Mesenchymal stem cell (in vitro differentiated cells and primary cell): Measurements from ENCODE around the gene ZBTB7C.

Experiments used
- DNase-seq: peaks from one replicate; pipeline ENCODE4 v3.0.0-alpha.2; 2013
- H2AFZ ChIP-seq: one replicate; pipeline ENCODE4 v1.6.1; 2013; ENCODE audit warnings: low read depth, mild to moderate bottlenecking, control low read depth, inconsistent platforms, low read length, moderate library complexity
- H2AK5ac ChIP-seq: 2 replicates; pipeline ENCODE4 v1.6.1; 2013; ENCODE audit warnings: low read length, moderate library complexity, mild to moderate bottlenecking, inconsistent platforms; ENCODE audit not compliant: severe bottlenecking
- H2BK120ac ChIP-seq: one replicate; pipeline ENCODE4 v1.6.1; 2013; ENCODE audit warnings: low read depth, mild to moderate bottlenecking, inconsistent platforms, low read length, moderate library complexity
- H2BK12ac ChIP-seq, 2 experiments: one replicate each; pipeline ENCODE4 v1.6.1; 2013; ENCODE audit warnings: inconsistent platforms in 2 of 2, low read length in 2 of 2, mild to moderate bottlenecking in 2 of 2, moderate library complexity in 2 of 2, control low read depth in 1 of 2
- H2BK15ac ChIP-seq: one replicate; pipeline ENCODE4 v1.6.1; 2013; ENCODE audit warnings: mild to moderate bottlenecking, low read depth, inconsistent platforms; ENCODE audit not compliant: poor library complexity, severe bottlenecking
- H2BK5ac ChIP-seq: 2 replicates; pipeline ENCODE4 v1.6.1; 2013; ENCODE audit warnings: low read depth, mild to moderate bottlenecking, low read length, control low read depth, inconsistent platforms; ENCODE audit not compliant: poor library complexity, severe bottlenecking
- H3K14ac ChIP-seq, 2 experiments: one replicate each; pipeline ENCODE4 v1.6.1; 2013; ENCODE audit warnings: inconsistent platforms in 2 of 2, low read length in 2 of 2, control low read depth in 1 of 2, mild to moderate bottlenecking in 1 of 2, moderate library complexity in 1 of 2
- H3K18ac ChIP-seq, 2 experiments: one replicate each; pipeline ENCODE4 v1.6.1; 2013; ENCODE audit warnings: inconsistent platforms in 2 of 2, low read length in 2 of 2, control low read depth in 1 of 2, low read depth in 1 of 2, mild to moderate bottlenecking in 1 of 2
- H3K23ac ChIP-seq, 2 experiments: one replicate each; pipeline ENCODE4 v1.6.1; 2013; ENCODE audit warnings: inconsistent platforms in 2 of 2, low read length in 2 of 2, mild to moderate bottlenecking in 2 of 2, moderate library complexity in 2 of 2, control low read depth in 1 of 2
- H3K27ac ChIP-seq: 2 replicates; pipeline ENCODE4 v1.5.1; 2013; ENCODE audit warnings: mild to moderate bottlenecking, moderate library complexity, low read length, control low read depth, inconsistent platforms; ENCODE audit not compliant: poor library complexity, severe bottlenecking
- H3K27me3 ChIP-seq, 2 experiments: 2 replicates each; pipeline versions ENCODE4 v1.6.1 to v1.7.0; 2013; ENCODE audit warnings: low read length in 2 of 2, mild to moderate bottlenecking in 2 of 2, moderate library complexity in 2 of 2, control low read depth in 1 of 2, inconsistent platforms in 1 of 2; ENCODE audit not compliant: control insufficient read depth in 1 of 2, insufficient read depth in 1 of 2
- H3K36me3 ChIP-seq, 2 experiments: 2 replicates each; pipeline versions ENCODE4 v1.6.1 to v1.7.0; 2013; ENCODE audit warnings: low read length in 2 of 2, control low read depth in 1 of 2, inconsistent platforms in 1 of 2, low read depth in 1 of 2, mild to moderate bottlenecking in 1 of 2; ENCODE audit not compliant: insufficient read depth in 2 of 2, control insufficient read depth in 1 of 2
- H3K4ac ChIP-seq, 2 experiments: one replicate each; pipeline ENCODE4 v1.6.1; 2013; ENCODE audit warnings: inconsistent platforms in 2 of 2, low read length in 2 of 2, mild to moderate bottlenecking in 2 of 2, moderate library complexity in 2 of 2, control low read depth in 1 of 2, low read depth in 1 of 2
- H3K4me1 ChIP-seq: 2 replicates; pipeline ENCODE4 v1.6.1; 2013; ENCODE audit warnings: low read depth, low read length, control low read depth; ENCODE audit not compliant: control insufficient read depth, insufficient read depth
- H3K4me2 ChIP-seq: 2 replicates; pipeline ENCODE4 v1.6.1; 2013; ENCODE audit warnings: low read length, mild to moderate bottlenecking, inconsistent platforms; ENCODE audit not compliant: poor library complexity, severe bottlenecking
- H3K4me3 ChIP-seq, 2 experiments: 2 replicates each; pipeline versions ENCODE4 v1.5.1 to v1.7.0; 2013; ENCODE audit warnings: low read length in 2 of 2, mild to moderate bottlenecking in 2 of 2, control low read depth in 1 of 2, low read depth in 1 of 2; ENCODE audit not compliant: insufficient read depth in 1 of 2
- H3K79me1 ChIP-seq: replicated peaks from 2 replicates; pipeline ENCODE4 v1.6.1; 2013; ENCODE audit warnings: mild to moderate bottlenecking, control low read depth, low read length, inconsistent platforms; ENCODE audit not compliant: poor library complexity, severe bottlenecking
- H3K9ac ChIP-seq: 2 replicates; pipeline ENCODE4 v1.7.0; 2013; ENCODE audit warnings: mild to moderate bottlenecking, low read length, moderate library complexity
- H3K9me3 ChIP-seq: 2 replicates; pipeline ENCODE4 v1.7.0; 2013; ENCODE audit warnings: mild to moderate bottlenecking, low read length; ENCODE audit not compliant: control insufficient read depth
- H4K8ac ChIP-seq: one replicate; pipeline ENCODE4 v1.6.1; 2013; ENCODE audit warnings: inconsistent platforms, mild to moderate bottlenecking, low read length, moderate library complexity
- H4K91ac ChIP-seq: one replicate; pipeline ENCODE4 v1.6.1; 2013; ENCODE audit warnings: mild to moderate bottlenecking, low read length, inconsistent platforms
- WGBS: methylation state at CpG from one replicate; pipeline ENCODE4 v1.1.7; 2013; ENCODE audit warnings: mixed read lengths; 5-methylcytosine and 5-hydroxymethylcytosine counted together

The ZBTB7C gene

DNA sequence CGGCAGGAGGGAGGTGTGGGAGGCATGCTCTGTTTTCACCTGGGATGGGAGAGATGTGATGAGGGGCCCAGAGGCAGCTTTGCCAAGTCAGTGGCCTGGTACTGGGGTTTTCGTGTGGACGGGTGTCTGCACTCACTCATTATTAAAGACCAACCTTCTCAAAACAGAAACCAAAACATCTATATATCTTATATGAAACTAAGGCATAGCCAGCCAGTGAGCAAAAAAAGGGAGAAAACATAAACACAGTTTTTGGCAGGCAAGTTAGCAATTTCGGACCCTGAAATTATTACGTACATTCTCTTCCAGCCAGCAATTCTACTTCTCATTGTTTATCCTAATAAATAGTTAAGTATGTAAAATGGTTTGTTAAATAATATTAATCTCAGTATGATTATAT lies 297.6 kb downstream of the ZBTB7C start:
- Histone ChIP-seq H3K27me3 (peaks cover 24 to 27% of the 10 kb centered on the region in 2 experiments), H3K23ac (no peak overlapping the region), H4K8ac (no peak overlapping the region), H2AFZ (no peak overlapping the region), H3K4me1 (no peaks in the 10 kb centered on the region), H4K91ac (no peak overlapping the region), H3K14ac (no peak overlapping the region), H2BK120ac (no peak overlapping the region), H3K4me3 (no peak overlapping the region), H2BK5ac (no peak overlapping the region), H2BK15ac (no peak overlapping the region), H3K4me2 (no peak overlapping the region), H2AK5ac (no peak overlapping the region), H2BK12ac (no peak overlapping the region), H3K18ac (no peak overlapping the region), H3K27ac (no peak overlapping the region), H3K9ac (no peak overlapping the region), H3K9me3 (no peaks in the 10 kb centered on the region), H3K36me3 (no peaks in the 10 kb centered on the region), H3K4ac (no peak overlapping the region), H3K79me1 (no peaks in the 10 kb centered on the region)
- DNase-seq = no peak
- WGBS = 17% methylated on average over 1 of the region's 5 CpGs

DNA sequence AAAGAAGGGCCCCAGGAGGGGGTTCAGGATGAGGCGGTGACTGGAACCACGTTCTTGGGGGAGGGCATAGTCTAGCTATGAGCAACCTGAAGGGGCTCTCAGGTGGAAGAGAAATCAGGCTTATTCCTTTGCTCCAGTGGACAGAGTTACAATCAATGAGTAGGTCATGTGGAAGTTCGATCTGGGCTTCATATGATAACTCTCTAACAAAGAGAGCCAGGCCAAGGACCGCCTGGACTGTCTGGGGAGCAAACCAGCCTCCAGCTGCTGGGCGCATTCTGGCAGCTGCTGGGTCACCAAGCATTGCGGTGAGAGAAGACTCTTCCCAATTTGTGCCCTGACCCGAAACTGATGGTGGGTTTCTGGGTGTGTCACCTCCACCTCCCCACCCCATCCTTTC lies 298.4 kb downstream of the ZBTB7C start:
- 75% methylated on average over 7 of the region's 7 CpGs for WGBS

DNA sequence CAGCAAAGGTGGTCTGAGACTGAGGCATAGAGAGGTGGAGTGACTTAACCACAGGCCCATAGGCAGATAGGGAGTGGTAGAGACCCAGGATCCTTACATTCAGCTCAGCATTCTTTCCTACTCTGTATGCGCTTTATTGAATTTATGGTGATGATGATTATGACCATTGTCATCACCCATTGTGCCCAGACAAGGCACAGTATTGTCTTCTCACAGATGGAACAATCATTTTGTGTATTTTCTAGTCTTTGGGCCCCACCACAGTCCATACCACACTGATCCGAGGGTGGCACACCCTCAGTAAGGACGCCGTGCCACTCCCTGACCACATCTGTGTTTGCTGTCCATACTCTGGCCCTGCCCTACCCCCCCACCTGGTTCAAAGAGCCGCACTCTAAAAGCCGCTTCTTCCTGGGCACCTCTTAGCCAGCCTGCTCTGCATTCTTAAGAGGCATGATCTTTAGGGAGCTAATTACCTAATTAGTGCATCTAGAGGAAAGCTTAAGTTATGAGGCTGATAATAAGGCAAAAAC lies 299.2 kb downstream of the ZBTB7C start:
- H3K4ac ChIP-seq = no peak overlapping the region
- DNase-seq = no peak
- no peak overlapping the region for H3K18ac ChIP-seq
- no peak overlapping the region for H2BK120ac ChIP-seq
- H3K27me3 ChIP-seq = peaks cover 38 to 41% of the 10 kb centered on the region in 2 experiments
- H3K4me2 ChIP-seq = no peak overlapping the region
- 79% methylated on average over 4 of the region's 6 CpGs for WGBS
- no peak overlapping the region for H4K8ac ChIP-seq
- no peaks in the 10 kb centered on the region for H3K9me3 ChIP-seq
- no peak overlapping the region for H4K91ac ChIP-seq
- no peaks in the 10 kb centered on the region for H3K4me1 ChIP-seq
- H3K23ac ChIP-seq = no peak overlapping the region
- no peaks in the 10 kb centered on the region for H3K79me1 ChIP-seq
- H3K9ac ChIP-seq = no peak overlapping the region
- H2AFZ ChIP-seq = no peak overlapping the region
- H2AK5ac ChIP-seq = no peak overlapping the region
- no peak overlapping the region for H3K27ac ChIP-seq
- no peak overlapping the region for H2BK12ac ChIP-seq
- no peak overlapping the region for H2BK15ac ChIP-seq
- H2BK5ac ChIP-seq = no peak overlapping the region
- no peak overlapping the region for H3K4me3 ChIP-seq
- H3K14ac ChIP-seq = no peak overlapping the region
- no peaks in the 10 kb centered on the region for H3K36me3 ChIP-seq

More for the DNA sequence above, 298.4 kb downstream of the ZBTB7C start:
- Histone ChIP-seq H3K9ac (no peak overlapping the region), H3K27ac (no peak overlapping the region), H4K8ac (no peak overlapping the region), H2BK120ac (no peak overlapping the region), H3K4me1 (no peaks in the 10 kb centered on the region), H4K91ac (no peak overlapping the region), H3K9me3 (no peaks in the 10 kb centered on the region), H2AK5ac (no peak overlapping the region), H3K27me3 (peaks cover 32 to 34% of the 10 kb centered on the region in 2 experiments), H2BK12ac (no peak overlapping the region), H3K36me3 (no peaks in the 10 kb centered on the region), H3K4ac (no peak overlapping the region), H3K18ac (no peak overlapping the region), H3K79me1 (no peaks in the 10 kb centered on the region), H2AFZ (no peak overlapping the region), H2BK5ac (no peak overlapping the region), H3K4me2 (no peak overlapping the region), H3K14ac (no peak overlapping the region), H2BK15ac (no peak overlapping the region), H3K23ac (no peak overlapping the region), H3K4me3 (no peak overlapping the region)
- DNase-seq = no peak

DNA sequence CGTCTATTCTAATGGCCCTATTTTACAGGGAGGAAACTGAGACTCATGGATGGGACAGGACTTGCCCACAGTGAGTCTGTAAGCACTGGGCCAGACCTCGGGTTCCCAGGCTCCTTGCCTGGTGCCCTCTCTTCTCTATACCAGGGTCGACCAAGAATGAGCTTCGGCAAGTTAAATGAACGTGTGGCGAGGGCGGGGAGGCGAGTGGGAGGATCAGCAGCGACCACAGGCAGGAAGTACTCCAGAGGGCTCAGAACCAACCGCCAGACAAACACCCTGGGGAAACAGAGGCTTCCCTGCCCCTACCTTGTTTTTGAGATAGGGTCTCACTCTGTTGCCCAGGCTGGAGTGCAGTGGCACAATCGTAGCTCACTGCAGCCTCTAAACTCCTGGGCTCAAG lies 301.0 kb downstream of the ZBTB7C start:
- no peaks in the 10 kb centered on the region for H3K36me3 ChIP-seq
- no peaks in the 10 kb centered on the region for H3K9me3 ChIP-seq
- no peak overlapping the region for H3K14ac ChIP-seq
- H3K18ac ChIP-seq = no peak overlapping the region
- H4K8ac ChIP-seq = no peak overlapping the region
- DNase-seq = no peak
- no peaks in the 10 kb centered on the region for H3K79me1 ChIP-seq
- H3K23ac ChIP-seq = no peak overlapping the region
- H4K91ac ChIP-seq = no peak overlapping the region
- no peak overlapping the region for H2BK120ac ChIP-seq
- WGBS = 85% methylated on average over 11 of the region's 11 CpGs
- H3K9ac ChIP-seq = no peak overlapping the region
- no peak overlapping the region for H2AK5ac ChIP-seq
- no peak overlapping the region for H3K4me2 ChIP-seq
- peaks cover 45 to 54% of the 10 kb centered on the region in 2 experiments for H3K27me3 ChIP-seq
- H3K4me3 ChIP-seq = no peak overlapping the region
- H3K4ac ChIP-seq = no peak overlapping the region
- H2BK12ac ChIP-seq = no peak overlapping the region
- H3K4me1 ChIP-seq = no peaks in the 10 kb centered on the region
- H2BK15ac ChIP-seq = no peak overlapping the region
- no peak overlapping the region for H2AFZ ChIP-seq
- no peak overlapping the region for H2BK5ac ChIP-seq
- no peak overlapping the region for H3K27ac ChIP-seq
